B cell (primary cell): Measurements from ENCODE around the gene LYRM2. TPM values are rescaled to one million over a fixed set of nuclear protein-coding genes. Genes with fewer than 3 reads are reported as not detected.

ENCODE experiments used
- ATAC-seq: fragments of 200-7000 bp; cut with Tn5 transposase; one replicate; pipeline ENCODE4 v1.10.0; 2021; ENCODE audit warnings: low read depth, mild to moderate bottlenecking, moderate number of reproducible peaks, moderate library complexity
- CTCF ChIA-PET: fragments of 350-600 bp; sonication (Branson Sonifier 250); formaldehyde crosslinking; loops from one replicate; lab custom pipeline; 2021; ENCODE audit warnings: antibody characterized with exemption, inconsistent platforms; lab: Charles Lee
- POLR2A ChIA-PET: fragments of 350-600 bp; sonication (Branson Sonifier 250); formaldehyde crosslinking; loops from one replicate; lab custom pipeline; 2021; ENCODE audit warnings: antibody characterized with exemption; lab: Charles Lee
- DNase-seq: peaks from one replicate; pipeline ENCODE4 v3.0.0; 2013
- H2AFZ ChIP-seq: 2 replicates; pipeline ENCODE4 v1.6.1; 2012; ENCODE audit warnings: mild to moderate bottlenecking, low read depth, low read length; ENCODE audit not compliant: insufficient read depth, poor library complexity, severe bottlenecking
- H3K27ac ChIP-seq, 2 donors: 1 replicate in 1 of 2; 2 replicates in 1 of 2; pipeline ENCODE4 v1.5.1; 2012 to 2013; ENCODE audit warnings: low read length in 2 of 2, mild to moderate bottlenecking in 2 of 2, moderate library complexity in 1 of 2
- H3K27me3 ChIP-seq, 4 experiments: fragments of 200-600 bp in 1 of 4; sonication (generic) in 1 of 4; replicated peaks in 1 of 4; 1 replicate in 2 of 4; 2 replicates in 2 of 4; pipeline versions ENCODE4 v1.6.1 to v1.7.0; 2013 to 2016; ENCODE audit warnings: low read length in 3 of 4, mild to moderate bottlenecking in 2 of 4, mixed read lengths in 1 of 4, moderate library complexity in 1 of 4; ENCODE audit not compliant: insufficient read depth in 4 of 4, control insufficient read depth in 3 of 4; ENCODE audit errors: control extremely low read depth in 1 of 4
- H3K36me3 ChIP-seq, 2 experiments: replicated peaks in 1 of 2; 1 replicate in 1 of 2; 2 replicates in 1 of 2; pipeline versions ENCODE4 v1.6.1 to v1.7.1; 2013; ENCODE audit warnings: low read length in 1 of 2; ENCODE audit not compliant: insufficient read depth in 2 of 2, control insufficient read depth in 1 of 2; ENCODE audit errors: control extremely low read depth in 1 of 2, extremely low read depth in 1 of 2
- H3K4me1 ChIP-seq, 2 donors: fragments of 200-600 bp in 1 of 2; sonication (generic) in 1 of 2; 1 replicate in 1 of 2; 2 replicates in 1 of 2; pipeline versions ENCODE4 v1.5.1 to v1.6.1; 2013 to 2017; ENCODE audit warnings: low read length in 2 of 2; ENCODE audit not compliant: control insufficient read depth in 2 of 2, insufficient read depth in 2 of 2
- H3K4me2 ChIP-seq: replicated peaks from 2 replicates; pipeline ENCODE3; 2012; ENCODE audit warnings: mild to moderate bottlenecking, low read depth, low read length; ENCODE audit not compliant: poor library complexity, severe bottlenecking
- H3K4me3 ChIP-seq, 5 experiments: fragments of 200-600 bp in 1 of 5; sonication (generic) in 1 of 5; 1 replicate in 3 of 5; 2 replicates in 2 of 5; pipeline versions ENCODE4 v1.5.1 to v1.7.0; 2011 to 2016; ENCODE audit warnings: low read length in 4 of 5, mild to moderate bottlenecking in 4 of 5, low read depth in 2 of 5, control low read depth in 1 of 5, moderate library complexity in 1 of 5; ENCODE audit not compliant: insufficient read depth in 1 of 5; ENCODE audit errors: control extremely low read depth in 1 of 5, extremely low read depth in 1 of 5
- H3K79me2 ChIP-seq: fragments of 200-600 bp; sonication (generic); one replicate; pipeline ENCODE4 v1.6.0; 2016; ENCODE audit warnings: low read length; ENCODE audit not compliant: control insufficient read depth, insufficient read depth
- H3K9ac ChIP-seq: fragments of 200-600 bp; sonication (generic); 2 replicates; pipeline ENCODE4 v1.6.1; 2017; ENCODE audit warnings: mild to moderate bottlenecking, low read length, moderate library complexity
- H3K9me3 ChIP-seq, 3 donors: one replicate each; pipeline versions ENCODE4 v1.6.1 to v1.7.1; 2013; ENCODE audit warnings: low read length in 2 of 3; ENCODE audit not compliant: control insufficient read depth in 2 of 3, insufficient read depth in 1 of 3; ENCODE audit errors: control extremely low read depth in 1 of 3
- H4K20me1 ChIP-seq: 2 replicates; pipeline ENCODE4 v1.6.0; 2012; ENCODE audit warnings: mild to moderate bottlenecking, low read length; ENCODE audit not compliant: insufficient read depth, control insufficient read depth, poor library complexity, severe bottlenecking
- H3K27ac Mint-ChIP-seq: one replicate; pipeline ENCODE4 v1.8.0; 2021; ENCODE audit warnings: mixed read lengths
- H3K27me3 Mint-ChIP-seq: one replicate; pipeline ENCODE4 v1.8.0; 2021; ENCODE audit warnings: mixed read lengths
- H3K4me1 Mint-ChIP-seq: one replicate; pipeline ENCODE4 v1.8.0; 2021; ENCODE audit warnings: mixed read lengths
- H3K4me3 Mint-ChIP-seq: one replicate; pipeline ENCODE4 v1.8.0; 2021; ENCODE audit warnings: mixed read lengths
- H3K9me3 Mint-ChIP-seq: one replicate; pipeline ENCODE4 v1.8.0; 2022; ENCODE audit warnings: mixed read lengths; ENCODE audit not compliant: insufficient read depth
- CTCF ChIP-seq: fragments of 200-600 bp; IDR thresholded peaks from one replicate; pipeline ENCODE4 v1.8.0; 2022; ENCODE audit warnings: antibody characterized with exemption, mild to moderate bottlenecking
- EZH2 ChIP-seq: IDR thresholded peaks from 2 replicates; pipeline ENCODE4 v1.6.1; 2012; ENCODE audit warnings: borderline replicate concordance, low read depth, mild to moderate bottlenecking, moderate library complexity, low read length; ENCODE audit not compliant: insufficient read depth, poor library complexity, severe bottlenecking
- WGBS: methylation state at CpG from one replicate; pipeline ENCODE4 v1.1.5; 2013; ENCODE audit warnings: missing lambda C conversion rate; ENCODE audit not compliant: insufficient coverage; 5-methylcytosine and 5-hydroxymethylcytosine counted together
- intact Hi-C: fragments of 100-400 bp; cut with micrococcal nuclease; formaldehyde crosslinking; loops from one replicate; pipeline ENCODE4 v1.10.0; 2022
- polyA plus RNA-seq: library from polyadenylated mRNA; depleted of rRNA; stranded (reverse); fragments of >200 nt; gene quantifications from 2 replicates; pipeline ENCODE4 v1.2.3, GENCODE V29; 2012
- total RNA-seq, 2 donors: library from RNA; stranded (reverse); fragments of 120-200 nt in 1 of 2; gene quantifications; 1 replicate in 1 of 2; 2 replicates in 1 of 2; pipeline versions ENCODE4 v1.2.3 to v1.2.4, GENCODE V29; 2013 to 2022

The LYRM2 gene
- total and polyA plus RNA-seq, 2 donors (not counting 1 experiment from before 2014, with no cell fraction given): 17.6 to 33.7 TPM

DNA sequence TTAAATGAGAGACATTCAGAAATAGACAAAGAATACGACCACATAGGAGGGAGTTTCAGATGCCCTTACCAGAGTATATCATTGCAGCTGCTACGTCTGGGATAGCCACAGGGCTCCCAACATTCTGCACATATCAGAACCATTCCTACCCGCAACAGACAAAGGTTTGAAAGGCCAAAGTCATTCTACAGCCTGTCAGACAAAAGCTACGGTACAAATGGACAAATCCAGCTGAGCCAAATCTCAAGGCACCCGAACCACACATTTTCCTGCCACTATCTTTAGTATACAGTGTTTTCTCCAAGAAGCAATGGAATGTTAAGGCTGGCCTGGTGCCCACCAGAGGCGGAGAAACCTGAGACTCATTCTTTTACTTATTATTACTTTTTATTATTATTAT is 30.5 kb upstream of the LYRM2 start:
- no peaks in the 10 kb centered on the region for H3K27me3 ChIP-seq
- Mint-ChIP-seq H3K9me3 (no peaks in the 10 kb centered on the region), H3K4me3 (no peak overlapping the region), H3K4me1 (no peaks in the 10 kb centered on the region), H3K27ac (no peak overlapping the region), H3K27me3 (no peaks in the 10 kb centered on the region)
- no peak overlapping the region for H3K4me2 ChIP-seq
- POLR2A ChIA-PET: no interaction called here
- WGBS: 50% methylated on average over 2 of the region's 6 CpGs
- H4K20me1 ChIP-seq: no peaks in the 10 kb centered on the region
- ATAC-seq: no peak
- intact Hi-C loops: no loop called here
- H3K79me2 ChIP-seq: no peaks in the 10 kb centered on the region
- H3K9ac ChIP-seq: no peak overlapping the region
- H3K27ac ChIP-seq: no peak overlapping the region
- no peaks in the 10 kb centered on the region for H3K9me3 ChIP-seq
- H3K4me1 ChIP-seq: no peaks in the 10 kb centered on the region
- no peak overlapping the region for H2AFZ ChIP-seq
- CTCF ChIA-PET: no interaction called here
- TF ChIP-seq CTCF: no peak
- no peak for TF ChIP-seq EZH2
- no peak for DNase-seq
- no peak overlapping the region for H3K4me3 ChIP-seq
- peaks cover 3 to 68% of the 10 kb centered on the region in 2 experiments for H3K36me3 ChIP-seq

GRCh38 chr6:89667872-89668556 is 29.5 kb upstream of the LYRM2 start:
- Mint-ChIP-seq H3K4me1 (no peaks in the 10 kb centered on the region), H3K4me3 (no peak overlapping the region), H3K27ac (no peak overlapping the region), H3K9me3 (no peaks in the 10 kb centered on the region), H3K27me3 (no peaks in the 10 kb centered on the region)
- 100% methylated on average over 3 of the region's 5 CpGs for WGBS
- TF ChIP-seq EZH2 (no peak), CTCF (no peak)
- Histone ChIP-seq H3K4me2 (no peak overlapping the region), H4K20me1 (no peaks in the 10 kb centered on the region), H3K9ac (no peak overlapping the region), H3K4me3 (no peak overlapping the region), H3K27ac (no peak overlapping the region), H3K4me1 (no peaks in the 10 kb centered on the region), H2AFZ (no peak overlapping the region), H3K36me3 (peaks cover 3 to 70% of the 10 kb centered on the region in 2 experiments), H3K79me2 (no peaks in the 10 kb centered on the region), H3K9me3 (no peaks in the 10 kb centered on the region), H3K27me3 (no peaks in the 10 kb centered on the region)
- DNase-seq (no peak), ATAC-seq (no peak)
- ChIA-PET CTCF (no interaction called here), POLR2A (no interaction called here)
- intact Hi-C loops: no loop called here
